SU-DHL-6 (cell line): Measurements from ENCODE around the gene VGF.

Source experiments
- EZH2phosphoT487 ChIP-seq: fragments of 200-600 bp; sonication (generic), shearing (Covaris generic); conservative IDR thresholded peaks from 2 replicates; pipeline ENCODE4 v1.6.1; 2018; ENCODE audit warnings: mild to moderate bottlenecking, antibody characterized with exemption, low read length, moderate library complexity, mixed read lengths
- TF ChIP-seq, protein P1 (sequence below): fragments of 200-600 bp; sonication (generic); IDR thresholded peaks from one replicate; pipeline ENCODE4 v1.5.1; 2017; ENCODE audit warnings: antibody characterized with exemption, mild to moderate bottlenecking, low read length, moderate library complexity; ENCODE audit not compliant: insufficient read depth, poor library complexity, severe bottlenecking

DNA sequence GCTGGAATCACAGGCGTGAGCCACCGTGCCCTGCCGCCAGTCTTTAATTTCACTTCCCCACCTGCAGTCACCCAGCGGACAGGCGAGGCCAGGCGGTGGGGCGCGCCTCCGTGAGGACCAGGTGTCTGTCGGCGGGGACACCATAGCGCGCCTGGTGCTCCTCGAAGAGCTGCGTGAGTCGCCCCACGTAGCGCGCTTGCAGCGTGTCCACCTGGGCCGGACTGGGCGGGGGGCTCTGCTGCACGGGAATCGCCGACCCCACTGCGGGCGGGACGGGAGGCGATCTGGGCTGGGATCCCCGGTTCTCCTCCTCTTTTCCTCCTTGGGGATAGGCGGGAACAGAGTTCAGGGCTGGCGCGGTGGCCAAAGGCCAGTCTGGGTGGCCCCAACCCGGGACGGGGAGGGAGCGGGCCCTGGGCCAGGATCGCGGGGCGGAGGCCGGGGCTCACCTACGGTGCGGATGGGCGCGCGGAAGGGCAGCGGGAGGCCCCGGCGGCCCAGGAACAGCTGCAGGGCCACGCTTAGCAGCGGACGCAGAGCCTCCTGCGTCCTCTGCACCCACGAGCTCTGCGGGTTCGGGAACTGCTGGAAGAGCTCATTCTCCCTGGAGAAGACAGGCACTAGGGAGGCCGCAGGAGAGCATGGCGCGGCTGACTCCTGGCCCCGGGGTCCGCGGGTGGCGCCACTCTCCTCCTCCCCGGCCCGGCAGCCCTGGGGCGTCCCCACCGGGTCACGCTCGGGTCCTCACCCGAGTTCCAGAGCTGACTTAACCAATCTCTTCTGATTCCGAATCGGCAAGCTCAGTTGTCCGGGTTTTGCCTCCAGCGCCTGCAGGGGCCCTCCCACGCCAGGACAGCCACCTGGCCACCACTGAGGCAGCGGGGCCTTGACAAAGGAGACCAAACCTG is 36.6 kb upstream of the VGF start:
- TF ChIP-seq, protein P1, sequence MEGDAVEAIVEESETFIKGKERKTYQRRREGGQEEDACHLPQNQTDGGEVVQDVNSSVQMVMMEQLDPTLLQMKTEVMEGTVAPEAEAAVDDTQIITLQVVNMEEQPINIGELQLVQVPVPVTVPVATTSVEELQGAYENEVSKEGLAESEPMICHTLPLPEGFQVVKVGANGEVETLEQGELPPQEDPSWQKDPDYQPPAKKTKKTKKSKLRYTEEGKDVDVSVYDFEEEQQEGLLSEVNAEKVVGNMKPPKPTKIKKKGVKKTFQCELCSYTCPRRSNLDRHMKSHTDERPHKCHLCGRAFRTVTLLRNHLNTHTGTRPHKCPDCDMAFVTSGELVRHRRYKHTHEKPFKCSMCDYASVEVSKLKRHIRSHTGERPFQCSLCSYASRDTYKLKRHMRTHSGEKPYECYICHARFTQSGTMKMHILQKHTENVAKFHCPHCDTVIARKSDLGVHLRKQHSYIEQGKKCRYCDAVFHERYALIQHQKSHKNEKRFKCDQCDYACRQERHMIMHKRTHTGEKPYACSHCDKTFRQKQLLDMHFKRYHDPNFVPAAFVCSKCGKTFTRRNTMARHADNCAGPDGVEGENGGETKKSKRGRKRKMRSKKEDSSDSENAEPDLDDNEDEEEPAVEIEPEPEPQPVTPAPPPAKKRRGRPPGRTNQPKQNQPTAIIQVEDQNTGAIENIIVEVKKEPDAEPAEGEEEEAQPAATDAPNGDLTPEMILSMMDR = no peak
- TF ChIP-seq EZH2phosphoT487 = no peak
